ENCODE data around the gene SPINK9.

- TF ChIP-seq CTCF (IDR thresholded peaks at IDR 0.05) (no peak), EZH2 (IDR thresholded peaks at IDR 0.05) (no peak)
Measured at GRCh38 chr5:148388696-148389095, 53.3 kb downstream of the SPINK9 start.

Data from neural progenitor cell (in vitro differentiated cells).